OCI-LY1 (cell line): ENCODE data around the gene PLK1.

Source experiments
- EZH2 ChIP-seq: fragments of 200-600 bp; sonication (generic), shearing (Covaris generic); IDR thresholded peaks from 2 replicates; pipeline ENCODE4 v1.8.0; 2017; ENCODE audit warnings: borderline replicate concordance, mixed run types, mild to moderate bottlenecking, antibody characterized with exemption, low read length, moderate library complexity, mixed read lengths
- TF ChIP-seq, protein P1 (sequence below): fragments of 200-600 bp; sonication (generic), shearing (Covaris generic); IDR thresholded peaks from 2 replicates; pipeline ENCODE4 v1.5.1; 2017; ENCODE audit warnings: mild to moderate bottlenecking, antibody characterized with exemption, low read length, moderate library complexity, mixed read lengths

DNA sequence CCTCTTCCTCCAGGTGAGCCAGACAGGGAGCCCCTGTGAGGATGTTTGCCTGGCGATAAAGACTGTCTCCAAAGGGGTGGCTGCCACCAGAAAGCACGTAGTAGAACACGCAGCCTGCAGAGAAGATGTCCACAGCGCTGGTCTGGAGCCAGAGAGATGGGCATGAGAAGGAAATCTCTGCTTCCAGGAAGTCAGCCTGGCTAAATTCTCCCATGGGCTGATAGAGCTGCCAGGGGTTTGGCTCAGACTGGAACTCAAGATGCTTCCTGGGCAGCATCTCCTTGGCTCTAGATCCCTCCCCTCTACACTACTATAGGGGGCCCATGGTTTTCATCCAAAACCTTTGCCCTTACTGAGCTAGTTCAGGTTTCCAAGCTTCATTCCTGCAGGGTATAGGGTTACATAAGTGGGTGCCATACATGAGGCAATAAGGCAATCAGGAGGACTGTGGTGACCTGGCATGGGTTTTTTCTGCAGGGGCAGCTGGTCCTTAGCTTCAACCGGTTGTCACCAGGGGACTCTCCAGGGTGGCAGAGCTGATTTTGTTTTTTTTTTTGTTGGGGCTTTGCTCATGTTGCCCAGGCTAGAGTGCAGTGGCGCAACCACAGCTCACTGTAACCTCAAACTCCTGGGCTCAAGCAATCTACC lies 13.6 kb downstream of the PLK1 start:
- TF ChIP-seq, protein P1, sequence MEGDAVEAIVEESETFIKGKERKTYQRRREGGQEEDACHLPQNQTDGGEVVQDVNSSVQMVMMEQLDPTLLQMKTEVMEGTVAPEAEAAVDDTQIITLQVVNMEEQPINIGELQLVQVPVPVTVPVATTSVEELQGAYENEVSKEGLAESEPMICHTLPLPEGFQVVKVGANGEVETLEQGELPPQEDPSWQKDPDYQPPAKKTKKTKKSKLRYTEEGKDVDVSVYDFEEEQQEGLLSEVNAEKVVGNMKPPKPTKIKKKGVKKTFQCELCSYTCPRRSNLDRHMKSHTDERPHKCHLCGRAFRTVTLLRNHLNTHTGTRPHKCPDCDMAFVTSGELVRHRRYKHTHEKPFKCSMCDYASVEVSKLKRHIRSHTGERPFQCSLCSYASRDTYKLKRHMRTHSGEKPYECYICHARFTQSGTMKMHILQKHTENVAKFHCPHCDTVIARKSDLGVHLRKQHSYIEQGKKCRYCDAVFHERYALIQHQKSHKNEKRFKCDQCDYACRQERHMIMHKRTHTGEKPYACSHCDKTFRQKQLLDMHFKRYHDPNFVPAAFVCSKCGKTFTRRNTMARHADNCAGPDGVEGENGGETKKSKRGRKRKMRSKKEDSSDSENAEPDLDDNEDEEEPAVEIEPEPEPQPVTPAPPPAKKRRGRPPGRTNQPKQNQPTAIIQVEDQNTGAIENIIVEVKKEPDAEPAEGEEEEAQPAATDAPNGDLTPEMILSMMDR, result no peak
- TF ChIP-seq EZH2, result no peak
